Tibial artery (tissue), 4 donors: ENCODE measurements around the gene CNN3.

Experiments used
- DNase-seq, 2 donors: peaks; one replicate each; pipeline ENCODE4 v3.0.0-alpha.2; 2019
- H3K27ac ChIP-seq, 2 donors: fragments of 200-600 bp; sonication (generic) in 1 of 2; 1 replicate in 1 of 2; 2 replicates in 1 of 2; pipeline ENCODE4 v1.5.1; 2018 to 2019; ENCODE audit warnings: mild to moderate bottlenecking in 1 of 2
- H3K27me3 ChIP-seq, 2 donors: fragments of 200-600 bp; sonication (generic) in 1 of 2; one replicate each; pipeline versions ENCODE4 v1.5.1 to v1.6.0; 2016 to 2019
- H3K36me3 ChIP-seq, 3 donors: fragments of 200-600 bp; sonication (generic) in 2 of 3; one replicate each; pipeline ENCODE4 v1.5.1; 2016 to 2019; ENCODE audit warnings: mild to moderate bottlenecking in 2 of 3
- H3K4me1 ChIP-seq, 4 donors: fragments of 200-600 bp; sonication (generic) in 2 of 4; 1 replicate in 3 of 4; 2 replicates in 1 of 4; pipeline ENCODE4 v1.5.1; 2016 to 2019
- H3K4me3 ChIP-seq, 2 donors: fragments of 200-600 bp; sonication (generic) in 1 of 2; 1 replicate in 1 of 2; 2 replicates in 1 of 2; pipeline ENCODE4 v1.5.1; 2018 to 2019; ENCODE audit warnings: mild to moderate bottlenecking in 2 of 2
- H3K9me3 ChIP-seq, 3 donors: fragments of 200-600 bp; sonication (generic) in 1 of 3; one replicate each; pipeline ENCODE4 v1.5.1; 2016 to 2019
- CTCF ChIP-seq, 2 experiments: fragments of 200-600 bp in 1 of 2; fragments of 450-650 bp in 1 of 2; IDR thresholded peaks; one replicate each; pipeline ENCODE4 v1.5.1; 2017 to 2019; ENCODE audit warnings: antibody characterized with exemption in 2 of 2, mild to moderate bottlenecking in 1 of 2, moderate library complexity in 1 of 2
- intact Hi-C: fragments of 100-400 bp; cut with DNase I; formaldehyde crosslinking; loops from one replicate; pipeline ENCODE4 v1.15.0; 2023; ENCODE audit warnings: low total_unique reads

The CNN3 gene

DNA sequence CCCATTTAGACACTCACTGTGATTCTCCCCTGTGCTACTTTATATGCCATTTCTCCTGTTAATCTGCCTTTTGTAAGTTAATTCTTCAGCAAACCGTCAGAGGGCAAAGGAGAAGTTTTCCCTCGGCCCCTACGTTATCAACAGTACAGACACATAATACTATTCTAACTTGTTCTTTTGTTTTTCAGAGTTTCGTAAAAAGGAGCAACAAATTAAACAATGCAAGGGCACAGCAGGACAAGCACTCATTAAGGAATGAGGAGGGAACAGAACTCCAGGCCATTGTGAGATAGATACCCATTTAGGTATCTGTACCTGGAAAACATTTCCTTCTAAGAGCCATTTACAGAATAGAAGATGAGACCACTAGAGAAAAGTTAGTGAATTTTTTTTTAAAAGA is 32.3 kb downstream of the CNN3 start:
- Histone ChIP-seq H3K4me3 (no peak overlapping the region), H3K27ac (no peak overlapping the region), H3K36me3 (peaks cover 27 to 70% (median 57%) of the 10 kb centered on the region in 3 donors), H3K27me3 (no peaks in the 10 kb centered on the region), H3K4me1 (peaks cover 0 to 16% (median 13%) of the 10 kb centered on the region in 4 donors), H3K9me3 (no peaks in the 10 kb centered on the region)
- no peak for DNase-seq
- intact Hi-C loops, result no loop called here
- TF ChIP-seq CTCF (IDR thresholded peaks at IDR 0.05), result no peak

DNA sequence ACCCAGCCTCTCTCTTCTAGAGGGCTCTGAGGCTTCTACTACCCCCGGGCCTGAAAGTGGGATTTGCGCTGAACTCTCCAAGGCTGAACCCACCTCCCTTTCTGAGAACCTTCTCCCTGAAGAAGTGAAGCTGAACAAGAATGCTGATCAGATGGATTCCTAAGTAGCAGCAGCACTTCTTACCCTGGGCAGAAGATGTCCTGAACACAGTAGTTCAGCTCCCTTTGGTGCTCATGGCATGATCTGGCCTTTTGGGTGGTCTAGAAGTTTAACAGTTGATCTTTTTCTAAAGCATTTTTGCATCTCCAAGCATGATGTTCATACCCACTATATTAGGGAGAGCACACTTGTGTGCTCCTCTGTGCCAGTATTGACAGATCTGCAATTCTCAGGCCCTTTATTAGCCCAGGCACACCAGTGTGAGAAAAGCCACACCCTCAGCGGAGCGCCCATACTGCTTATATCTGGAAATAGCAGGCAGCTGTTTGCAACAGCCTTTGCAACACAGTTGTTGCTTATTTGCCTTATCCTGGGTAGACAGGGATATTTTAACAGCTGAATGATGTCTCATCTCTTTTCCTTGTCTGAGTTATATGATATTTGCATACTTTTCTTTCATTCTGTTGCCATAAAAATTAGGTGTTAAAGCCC is 34.2 kb downstream of the CNN3 start:
- Histone ChIP-seq H3K4me3 (no peak overlapping the region), H3K27me3 (no peaks in the 10 kb centered on the region), H3K27ac (no peak overlapping the region), H3K36me3 (peaks cover 21 to 60% (median 45%) of the 10 kb centered on the region in 3 donors), H3K9me3 (no peaks in the 10 kb centered on the region), H3K4me1 (no peaks in the 10 kb centered on the region)
- no peak for DNase-seq
- intact Hi-C loops, result no loop called here
- no peak for TF ChIP-seq CTCF (IDR thresholded peaks at IDR 0.05)

- no peaks in the 10 kb centered on the region for H3K27me3 ChIP-seq
- TF ChIP-seq CTCF (IDR thresholded peaks at IDR 0.05), result no peak
- H3K9me3 ChIP-seq, result no peaks in the 10 kb centered on the region
- intact Hi-C loops, result no loop called here
- no peak overlapping the region for H3K4me3 ChIP-seq
- peaks cover 0 to 19% (median 16%) of the 10 kb centered on the region in 3 donors for H3K36me3 ChIP-seq
- DNase-seq, result no peak
- H3K27ac ChIP-seq, result no peak overlapping the region
- peaks cover 0 to 22% (median 13%) of the 10 kb centered on the region in 4 donors for H3K4me1 ChIP-seq
These were observed 38.7 kb downstream of the CNN3 start for GRCh38 chr1:94888201-94888600.

- intact Hi-C loops, result no loop called here
- no peak for TF ChIP-seq CTCF (IDR thresholded peaks at IDR 0.05)
- DNase-seq, result no peak
These were observed 39.2 kb downstream of the CNN3 start for GRCh38 chr1:94887603-94888171.

GRCh38 chr1:94887106-94887505 is 39.8 kb downstream of the CNN3 start:
- H3K9me3 ChIP-seq, result no peaks in the 10 kb centered on the region
- DNase-seq, result no peak
- no peak overlapping the region for H3K27ac ChIP-seq
- TF ChIP-seq CTCF (IDR thresholded peaks at IDR 0.05), result no peak
- peaks cover 0 to 22% (median 13%) of the 10 kb centered on the region in 4 donors for H3K4me1 ChIP-seq
- H3K36me3 ChIP-seq, result peaks cover 0 to 11% (median 7%) of the 10 kb centered on the region in 3 donors
- no peaks in the 10 kb centered on the region for H3K27me3 ChIP-seq
- H3K4me3 ChIP-seq, result no peak overlapping the region
- intact Hi-C loops, result no loop called here

More at GRCh38 chr1:94887603-94888171, 39.2 kb downstream of the CNN3 start:
- H3K4me3 ChIP-seq, result no peak overlapping the region
- no peaks in the 10 kb centered on the region for H3K27me3 ChIP-seq
- peaks cover 0 to 17% (median 11%) of the 10 kb centered on the region in 3 donors for H3K36me3 ChIP-seq
- H3K9me3 ChIP-seq, result no peaks in the 10 kb centered on the region
- H3K4me1 ChIP-seq, result peaks cover 0 to 22% (median 13%) of the 10 kb centered on the region in 4 donors
- no peak overlapping the region for H3K27ac ChIP-seq
